Effector memory CD4-positive, alpha-beta T cell (primary cell): ENCODE results near the gene BBIP1.

ENCODE experiments used
- DNase-seq, 3 donors: peaks; one replicate each; pipeline ENCODE4 v3.0.0-alpha.2; 2020
- H3K27ac ChIP-seq: 2 replicates; pipeline ENCODE4 v1.7.0; 2013; ENCODE audit warnings: mild to moderate bottlenecking, low read length, moderate library complexity; ENCODE audit not compliant: insufficient read depth, poor library complexity, severe bottlenecking
- H3K27me3 ChIP-seq: replicated peaks from 2 replicates; pipeline ENCODE4 v1.7.0; 2013; ENCODE audit warnings: mild to moderate bottlenecking, low read length; ENCODE audit not compliant: insufficient read depth, control insufficient read depth, poor library complexity, severe bottlenecking
- H3K36me3 ChIP-seq: 2 replicates; pipeline ENCODE4 v1.7.0; 2013; ENCODE audit warnings: mild to moderate bottlenecking, low read length, moderate library complexity; ENCODE audit not compliant: control insufficient read depth, insufficient read depth
- H3K4me1 ChIP-seq: 2 replicates; pipeline ENCODE4 v1.7.0; 2013; ENCODE audit warnings: low read length, mild to moderate bottlenecking; ENCODE audit not compliant: control insufficient read depth, insufficient read depth, poor library complexity, severe bottlenecking
- H3K4me3 ChIP-seq: 2 replicates; pipeline ENCODE4 v1.7.0; 2013; ENCODE audit warnings: low read length, low read depth, mild to moderate bottlenecking; ENCODE audit not compliant: insufficient read depth, poor library complexity, severe bottlenecking
- H3K9me3 ChIP-seq: 2 replicates; pipeline ENCODE4 v1.7.0; 2013; ENCODE audit warnings: mild to moderate bottlenecking, low read length, moderate library complexity; ENCODE audit not compliant: control insufficient read depth

BBIP1 gene

DNA sequence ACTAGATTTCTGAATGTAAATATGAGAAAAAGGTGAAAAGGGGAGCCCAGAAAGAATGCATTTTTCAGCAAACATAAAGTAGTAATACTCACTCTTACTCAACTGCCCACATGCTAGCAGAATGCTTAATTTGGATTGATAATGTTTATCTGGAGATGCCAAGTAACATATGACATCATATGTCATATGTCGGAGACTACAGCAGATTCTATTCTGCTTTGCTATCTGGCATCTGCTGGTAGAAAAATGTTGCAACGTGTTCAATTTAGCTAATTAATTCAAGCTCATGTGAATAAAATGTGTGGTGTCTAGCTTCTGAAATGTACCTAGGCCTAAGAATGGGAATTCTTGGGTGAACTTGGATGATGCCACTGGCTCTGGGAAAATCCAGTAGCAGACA, 4.5 kb downstream of the BBIP1 start:
- H3K27me3 ChIP-seq: no peaks in the 10 kb centered on the region
- no peaks in the 10 kb centered on the region for H3K4me1 ChIP-seq
- H3K4me3 ChIP-seq: no peak overlapping the region
- DNase-seq: no peak
- H3K36me3 ChIP-seq: peaks cover 7% of the 10 kb centered on the region
- no peak overlapping the region for H3K27ac ChIP-seq
- H3K9me3 ChIP-seq: no peaks in the 10 kb centered on the region

DNA sequence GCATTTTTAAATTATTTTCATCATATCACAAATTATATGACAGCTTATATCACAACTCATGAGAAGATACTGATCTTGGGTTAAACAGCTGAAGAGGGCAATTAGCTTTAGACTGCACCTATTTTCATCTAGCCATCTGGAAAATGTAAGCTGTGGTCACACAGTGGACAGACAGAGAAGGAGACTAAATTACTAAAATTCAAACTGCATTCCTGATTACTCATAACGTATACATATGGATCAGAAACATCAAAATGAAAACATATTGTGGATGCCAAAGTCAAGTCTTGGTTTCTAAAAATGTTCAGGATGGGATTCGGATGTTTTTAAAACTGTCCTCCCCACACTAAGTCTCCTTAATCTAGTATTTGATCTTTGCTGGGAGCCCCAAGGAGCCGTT, 6.6 kb downstream of the BBIP1 start:
- Histone ChIP-seq H3K27ac (no peak overlapping the region), H3K9me3 (no peaks in the 10 kb centered on the region), H3K4me3 (no peak overlapping the region), H3K4me1 (no peaks in the 10 kb centered on the region), H3K27me3 (no peaks in the 10 kb centered on the region), H3K36me3 (peaks cover 7% of the 10 kb centered on the region)
- no peak for DNase-seq

DNA sequence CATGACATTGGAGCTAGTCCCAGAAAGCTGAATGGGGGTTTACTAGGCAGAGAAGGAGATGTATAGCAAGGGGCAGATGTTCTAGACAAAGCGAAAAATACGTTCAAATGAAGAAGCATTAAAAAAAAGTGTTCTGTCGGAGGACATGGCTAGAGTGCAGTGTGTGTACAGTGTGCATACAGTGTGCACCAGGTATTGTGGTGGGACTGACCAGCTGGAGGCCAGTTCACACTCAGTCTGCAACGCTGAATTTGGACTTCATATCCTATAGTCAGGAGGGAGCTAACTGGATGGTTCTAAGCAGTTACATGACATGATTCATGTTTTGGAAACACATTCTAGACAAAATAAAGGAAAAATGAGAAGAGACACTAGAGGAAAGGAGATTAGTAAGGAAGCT, 8.8 kb downstream of the BBIP1 start:
- Histone ChIP-seq H3K27ac (no peak overlapping the region), H3K4me1 (no peaks in the 10 kb centered on the region), H3K4me3 (no peak overlapping the region), H3K9me3 (no peaks in the 10 kb centered on the region), H3K27me3 (no peaks in the 10 kb centered on the region), H3K36me3 (peaks cover 7% of the 10 kb centered on the region)
- DNase-seq: no peak

DNA sequence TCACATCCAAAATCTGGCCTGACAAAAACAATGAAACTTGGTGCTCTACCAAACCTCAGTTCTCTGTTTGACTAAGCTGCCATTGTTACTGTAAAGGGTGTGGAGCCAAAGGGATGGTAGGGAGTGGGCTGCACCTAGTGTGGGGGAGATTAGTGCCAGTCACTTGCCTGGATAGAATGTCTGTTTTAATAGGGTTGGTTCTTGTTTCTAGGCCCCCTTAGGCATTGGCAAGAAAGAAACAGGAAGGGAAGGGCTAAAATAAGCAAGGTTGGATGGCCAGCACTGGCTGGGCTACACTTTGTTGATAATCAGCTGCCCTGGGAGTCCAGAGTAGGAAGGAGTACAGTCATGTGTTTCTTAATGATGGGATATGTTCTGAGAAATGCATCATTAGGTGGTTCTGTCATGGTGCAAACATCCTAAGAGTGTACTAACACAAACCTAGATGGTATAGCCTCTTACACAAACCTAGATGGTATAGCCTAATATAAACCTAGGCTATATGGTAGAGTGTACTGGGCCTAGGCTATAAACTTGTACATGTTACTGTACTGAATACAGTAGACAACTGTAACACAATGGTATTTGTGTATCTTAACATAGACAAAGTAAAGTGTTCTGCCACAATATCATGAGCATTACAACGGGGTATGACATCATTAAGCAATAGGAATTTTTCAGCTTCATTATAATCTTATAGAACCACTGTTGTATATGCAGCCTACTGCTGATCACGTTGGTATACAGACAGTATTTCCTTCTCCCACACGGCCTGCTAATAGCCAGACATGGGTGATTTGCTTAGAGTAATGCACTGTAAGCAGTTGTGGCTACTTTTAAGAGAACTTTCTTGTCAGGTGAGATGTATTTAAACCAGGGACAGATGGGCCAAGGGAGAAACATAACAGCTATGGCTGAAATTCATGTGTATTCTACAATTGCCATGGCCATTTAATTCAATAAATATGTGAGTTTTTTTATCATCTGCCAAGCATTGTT, 15.4 kb downstream of the BBIP1 start:
- Histone ChIP-seq H3K27ac (no peak overlapping the region), H3K4me1 (no peaks in the 10 kb centered on the region)
- no peak for DNase-seq

DNA sequence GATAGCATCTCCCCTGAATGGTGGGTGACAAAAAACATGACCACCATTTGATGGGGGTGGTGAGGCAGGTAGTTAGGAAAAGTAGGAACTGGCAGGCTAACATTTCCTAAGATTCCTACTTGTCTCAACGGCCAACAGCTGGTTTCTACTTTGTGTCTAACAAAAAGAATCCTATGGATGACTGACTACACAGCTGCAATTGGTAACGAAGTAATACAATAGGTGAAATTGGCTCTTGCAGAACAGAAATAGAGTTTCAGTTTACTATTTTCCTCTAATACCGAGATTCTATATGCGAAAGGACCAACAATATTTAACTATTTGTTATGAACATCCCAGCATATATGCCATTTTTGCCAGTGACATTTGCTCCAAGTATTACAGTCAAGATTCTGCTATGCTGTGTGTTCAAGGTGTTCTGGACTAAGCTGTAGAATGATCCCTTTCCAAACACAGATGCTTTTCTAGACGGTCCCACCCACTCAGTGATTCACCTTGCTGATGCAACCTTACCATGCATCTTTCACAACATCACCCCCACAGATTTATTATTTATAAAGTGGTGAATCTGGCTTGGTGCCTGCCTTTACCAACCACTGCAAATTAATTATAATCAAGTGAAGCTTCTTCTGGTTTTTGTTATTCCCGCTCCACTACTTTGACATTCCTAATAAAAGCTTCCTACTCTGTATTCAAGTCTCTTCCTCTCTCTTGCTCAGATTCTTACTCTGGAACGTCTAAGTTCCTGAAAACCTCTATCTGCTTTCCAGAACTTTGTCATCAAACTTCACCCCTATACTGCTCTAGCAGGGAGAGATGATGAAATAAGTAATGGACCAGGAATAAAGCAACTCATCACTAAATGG, 16.8 kb downstream of the BBIP1 start:
- no peak for DNase-seq

More for the DNA sequence above, 15.4 kb downstream of the BBIP1 start:
- H3K36me3 ChIP-seq: peaks cover 17% of the 10 kb centered on the region
- H3K4me3 ChIP-seq: no peak overlapping the region
- H3K27me3 ChIP-seq: no peaks in the 10 kb centered on the region
- H3K9me3 ChIP-seq: no peaks in the 10 kb centered on the region

DNA sequence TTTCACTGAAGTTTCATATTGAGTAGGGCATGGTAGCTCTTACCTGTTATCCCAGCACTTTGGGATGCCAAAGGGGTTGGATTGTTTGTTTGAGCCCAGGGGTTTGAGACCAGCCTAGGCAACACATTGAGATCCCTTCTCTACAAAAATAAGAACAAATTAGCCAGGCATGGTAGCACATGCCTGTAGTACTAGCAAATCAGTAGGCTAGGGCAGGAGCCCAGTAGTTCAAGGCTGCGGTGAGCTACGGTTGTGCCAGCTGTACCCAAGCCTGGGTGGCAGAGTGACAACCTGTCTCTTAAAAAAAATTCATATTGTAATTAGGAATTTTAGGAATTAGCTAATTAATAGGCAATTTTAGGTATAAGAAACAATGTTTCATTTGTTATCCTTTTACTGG, 18.0 kb downstream of the BBIP1 start:
- H3K27ac ChIP-seq: no peak overlapping the region
- peaks cover 3% of the 10 kb centered on the region for H3K4me1 ChIP-seq
- H3K9me3 ChIP-seq: no peaks in the 10 kb centered on the region
- no peak overlapping the region for H3K4me3 ChIP-seq
- no peak for DNase-seq
- H3K27me3 ChIP-seq: no peaks in the 10 kb centered on the region
- peaks cover 39% of the 10 kb centered on the region for H3K36me3 ChIP-seq

More for the DNA sequence above, 16.8 kb downstream of the BBIP1 start:
- no peaks in the 10 kb centered on the region for H3K9me3 ChIP-seq
- H3K27me3 ChIP-seq: no peaks in the 10 kb centered on the region
- H3K4me3 ChIP-seq: no peak overlapping the region
- H3K27ac ChIP-seq: no peak overlapping the region
- H3K36me3 ChIP-seq: peaks cover 28% of the 10 kb centered on the region
- peaks cover under 1% of the 10 kb centered on the region for H3K4me1 ChIP-seq

DNA sequence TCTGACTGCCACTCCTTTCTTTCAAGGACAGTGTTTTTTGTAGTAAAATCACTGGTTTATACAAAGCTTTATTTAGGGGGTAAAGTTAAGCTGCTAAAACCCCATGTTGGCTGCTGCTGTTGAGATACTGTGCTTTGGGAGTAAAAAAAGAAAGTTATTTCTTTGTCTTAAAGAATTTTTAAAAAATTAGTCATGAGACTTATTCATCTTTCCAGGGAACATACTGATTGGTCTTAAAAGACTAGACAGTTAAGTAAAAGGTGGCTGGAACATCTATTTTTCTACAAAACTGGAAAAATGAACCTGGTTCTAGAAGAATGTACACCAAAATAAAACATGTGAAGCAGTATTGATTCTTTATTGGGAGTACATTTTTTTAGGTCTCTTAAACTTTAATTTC, 20.6 kb downstream of the BBIP1 start:
- Histone ChIP-seq H3K9me3 (no peaks in the 10 kb centered on the region), H3K4me1 (peaks cover 3% of the 10 kb centered on the region), H3K4me3 (no peak overlapping the region), H3K36me3 (peaks cover 56% of the 10 kb centered on the region), H3K27me3 (no peaks in the 10 kb centered on the region), H3K27ac (no peak overlapping the region)
- no peak for DNase-seq

DNA sequence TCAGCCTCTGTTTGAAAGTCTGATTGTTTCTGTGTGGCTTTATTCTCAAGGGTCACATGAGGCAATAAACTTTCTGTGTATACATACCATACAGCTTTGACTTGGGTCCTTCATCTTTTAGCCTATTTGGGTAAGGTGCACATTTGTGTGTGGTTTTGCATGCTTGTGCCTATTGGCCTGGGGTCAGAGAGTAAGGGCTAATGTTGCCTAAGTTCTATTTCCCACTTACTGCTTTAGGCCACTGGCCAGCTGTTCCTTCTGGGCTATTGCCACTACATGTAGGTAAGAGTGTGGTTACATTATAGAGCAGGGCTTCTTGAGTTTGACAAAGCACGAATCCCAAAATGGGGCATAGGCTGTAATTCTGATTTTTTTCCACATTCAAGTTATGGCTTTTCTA, 21.8 kb downstream of the BBIP1 start:
- DNase-seq: no peak
- no peaks in the 10 kb centered on the region for H3K9me3 ChIP-seq
- peaks cover 3% of the 10 kb centered on the region for H3K4me1 ChIP-seq
- H3K27me3 ChIP-seq: no peaks in the 10 kb centered on the region
- no peak overlapping the region for H3K4me3 ChIP-seq
- H3K27ac ChIP-seq: no peak overlapping the region
- H3K36me3 ChIP-seq: peaks cover 56% of the 10 kb centered on the region

DNA sequence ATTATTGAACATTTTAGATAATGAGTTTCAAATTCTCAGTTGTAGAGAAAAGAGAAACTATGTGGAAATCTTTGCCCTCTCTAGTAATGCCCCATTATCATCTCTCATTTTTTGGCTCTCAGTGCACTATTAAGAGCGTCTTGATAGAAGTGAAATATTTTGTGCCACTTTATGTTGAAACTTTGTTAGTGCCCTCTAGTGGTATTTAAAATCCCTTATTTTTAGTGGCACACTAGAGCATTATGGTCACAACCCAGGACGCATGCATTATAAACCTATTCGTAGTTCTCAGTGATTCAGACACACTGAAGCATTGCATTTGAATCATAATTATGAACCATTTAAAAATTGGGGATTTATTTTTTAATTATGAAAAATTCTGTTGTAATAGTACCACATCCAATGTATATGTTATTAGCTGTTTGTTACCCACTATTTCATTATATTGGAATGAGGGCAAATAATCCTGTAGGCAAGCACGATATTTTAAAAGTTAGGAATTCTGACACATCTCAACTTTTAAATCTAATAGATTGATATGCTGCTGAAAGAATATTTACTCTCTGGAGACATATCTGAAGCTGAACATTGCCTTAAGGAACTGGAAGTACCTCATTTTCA, 25.3 kb downstream of the BBIP1 start:
- DNase-seq: no peak
- Histone ChIP-seq H3K4me3 (no peak overlapping the region), H3K36me3 (peaks cover 61% of the 10 kb centered on the region), H3K27me3 (no peaks in the 10 kb centered on the region), H3K27ac (no peak overlapping the region), H3K4me1 (peaks cover 3% of the 10 kb centered on the region), H3K9me3 (no peaks in the 10 kb centered on the region)
